HepG2 (cell line): ENCODE results near the gene ERBB4. TPM values are rescaled to one million over a fixed set of nuclear protein-coding genes. Genes with fewer than 3 reads are reported as not detected.

Source experiments
- ATF7 ChIP-seq, 2 experiments: fragments of 450-650 bp in 1 of 2; sonication (generic) in 1 of 2; formaldehyde crosslinking in 1 of 2; IDR thresholded peaks; 2 replicates each; pipeline versions ENCODE4 v1.4.0 to v1.6.1; 2016 to 2020; ENCODE audit warnings: antibody characterized with exemption in 1 of 2, mild to moderate bottlenecking in 1 of 2, missing genetic modification reagents in 1 of 2
- ESRRA ChIP-seq: sonication (generic); formaldehyde crosslinking; IDR thresholded peaks from 2 replicates; pipeline ENCODE4 v1.5.1; 2020; ENCODE audit warnings: mild to moderate bottlenecking, low read depth, missing genetic modification reagents
- polyA plus RNA-seq, 8 experiments: library from polyadenylated mRNA; depleted of rRNA in 3 of 8; stranded (reverse) in 7 of 8; unstranded in 1 of 8; fragments of >200 nt; fragmentation: Illumina TruSeq in 4 of 8; extraction: Trizol in 4 of 8; gene quantifications; 2 replicates each; pipeline versions ENCODE4 v1.2.1 to v1.2.3, GENCODE V29; 2011 to 2016; ENCODE audit warnings: low read depth in 4 of 8, missing spikeins in 1 of 8, mixed read lengths in 1 of 8; ENCODE audit not compliant: insufficient read depth in 1 of 8
- total RNA-seq, 5 experiments: library from RNA; depleted of rRNA; stranded (reverse); fragments of >200 nt; fragmentation: Illumina TruSeq; extraction: Trizol; gene quantifications; 2 replicates each; pipeline ENCODE4 v1.2.3, GENCODE V29; 2016; ENCODE audit warnings: low read depth in 1 of 5
- TF ChIP-seq, protein P1 (sequence below): IDR thresholded peaks from 2 replicates; pipeline ENCODE4 v1.4.0; 2020; ENCODE audit warnings: mild to moderate bottlenecking, missing genetic modification reagents
- TF ChIP-seq, protein P2 (sequence below): sonication (generic); formaldehyde crosslinking; IDR thresholded peaks from 2 replicates; pipeline ENCODE4 v1.4.0; 2020; ENCODE audit warnings: mild to moderate bottlenecking, missing genetic modification reagents
- TF ChIP-seq, protein P3 (sequence below): sonication (generic); formaldehyde crosslinking; IDR thresholded peaks from 2 replicates; pipeline ENCODE4 v1.8.1; 2023; ENCODE audit warnings: missing genetic modification reagents, mild to moderate bottlenecking, borderline replicate concordance
- TF ChIP-seq, protein P4 (sequence below): sonication (generic); formaldehyde crosslinking; IDR thresholded peaks from 2 replicates; pipeline ENCODE4 v1.4.0; 2020; ENCODE audit warnings: missing genetic modification reagents

The ERBB4 gene
- total and polyA plus RNA-seq, 2 of the 13 experiments (the other 11 are each of a cell fraction or from before 2014, with no cell fraction given) = not detected

DNA sequence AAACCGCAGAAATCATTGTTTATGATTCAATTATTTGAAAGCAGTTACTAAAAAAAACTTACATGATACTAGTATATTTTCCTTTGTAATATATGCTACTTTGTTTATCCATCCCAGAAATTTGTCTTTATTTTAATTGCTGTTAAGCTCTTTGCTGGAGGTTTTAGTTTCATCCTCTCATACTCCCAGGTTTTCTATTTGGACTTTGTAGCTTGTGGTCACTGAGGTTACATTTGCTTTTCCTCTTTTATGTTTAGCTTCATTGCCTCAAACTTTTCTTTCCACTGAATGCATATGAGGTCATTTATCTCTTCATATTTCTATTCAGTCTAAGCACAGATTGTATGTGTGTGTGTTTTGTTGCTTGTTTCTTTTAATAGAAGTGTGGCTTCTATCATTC is 89.9 kb downstream of the ERBB4 start (continued):
- TF ChIP-seq, protein P1, sequence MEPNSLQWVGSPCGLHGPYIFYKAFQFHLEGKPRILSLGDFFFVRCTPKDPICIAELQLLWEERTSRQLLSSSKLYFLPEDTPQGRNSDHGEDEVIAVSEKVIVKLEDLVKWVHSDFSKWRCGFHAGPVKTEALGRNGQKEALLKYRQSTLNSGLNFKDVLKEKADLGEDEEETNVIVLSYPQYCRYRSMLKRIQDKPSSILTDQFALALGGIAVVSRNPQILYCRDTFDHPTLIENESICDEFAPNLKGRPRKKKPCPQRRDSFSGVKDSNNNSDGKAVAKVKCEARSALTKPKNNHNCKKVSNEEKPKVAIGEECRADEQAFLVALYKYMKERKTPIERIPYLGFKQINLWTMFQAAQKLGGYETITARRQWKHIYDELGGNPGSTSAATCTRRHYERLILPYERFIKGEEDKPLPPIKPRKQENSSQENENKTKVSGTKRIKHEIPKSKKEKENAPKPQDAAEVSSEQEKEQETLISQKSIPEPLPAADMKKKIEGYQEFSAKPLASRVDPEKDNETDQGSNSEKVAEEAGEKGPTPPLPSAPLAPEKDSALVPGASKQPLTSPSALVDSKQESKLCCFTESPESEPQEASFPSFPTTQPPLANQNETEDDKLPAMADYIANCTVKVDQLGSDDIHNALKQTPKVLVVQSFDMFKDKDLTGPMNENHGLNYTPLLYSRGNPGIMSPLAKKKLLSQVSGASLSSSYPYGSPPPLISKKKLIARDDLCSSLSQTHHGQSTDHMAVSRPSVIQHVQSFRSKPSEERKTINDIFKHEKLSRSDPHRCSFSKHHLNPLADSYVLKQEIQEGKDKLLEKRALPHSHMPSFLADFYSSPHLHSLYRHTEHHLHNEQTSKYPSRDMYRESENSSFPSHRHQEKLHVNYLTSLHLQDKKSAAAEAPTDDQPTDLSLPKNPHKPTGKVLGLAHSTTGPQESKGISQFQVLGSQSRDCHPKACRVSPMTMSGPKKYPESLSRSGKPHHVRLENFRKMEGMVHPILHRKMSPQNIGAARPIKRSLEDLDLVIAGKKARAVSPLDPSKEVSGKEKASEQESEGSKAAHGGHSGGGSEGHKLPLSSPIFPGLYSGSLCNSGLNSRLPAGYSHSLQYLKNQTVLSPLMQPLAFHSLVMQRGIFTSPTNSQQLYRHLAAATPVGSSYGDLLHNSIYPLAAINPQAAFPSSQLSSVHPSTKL (CRISPR knock-in tag) = peak; percentile 62
- TF ChIP-seq, protein P2, sequence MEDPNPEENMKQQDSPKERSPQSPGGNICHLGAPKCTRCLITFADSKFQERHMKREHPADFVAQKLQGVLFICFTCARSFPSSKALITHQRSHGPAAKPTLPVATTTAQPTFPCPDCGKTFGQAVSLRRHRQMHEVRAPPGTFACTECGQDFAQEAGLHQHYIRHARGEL (CRISPR knock-in tag) = no peak
- TF ChIP-seq, protein P3, sequence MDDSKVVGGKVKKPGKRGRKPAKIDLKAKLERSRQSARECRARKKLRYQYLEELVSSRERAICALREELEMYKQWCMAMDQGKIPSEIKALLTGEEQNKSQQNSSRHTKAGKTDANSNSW (CRISPR knock-in tag) = no peak
- no peak for TF ChIP-seq ESRRA (CRISPR knock-in tag)
- peak; percentile 42; the same call in 1 of the 2 replicates for TF ChIP-seq ATF7 (IDR thresholded peaks at IDR 0.05)
- TF ChIP-seq ATF7 (CRISPR knock-in tag; IDR thresholded peaks at IDR 0.05) = no peak
- TF ChIP-seq, protein P4, sequence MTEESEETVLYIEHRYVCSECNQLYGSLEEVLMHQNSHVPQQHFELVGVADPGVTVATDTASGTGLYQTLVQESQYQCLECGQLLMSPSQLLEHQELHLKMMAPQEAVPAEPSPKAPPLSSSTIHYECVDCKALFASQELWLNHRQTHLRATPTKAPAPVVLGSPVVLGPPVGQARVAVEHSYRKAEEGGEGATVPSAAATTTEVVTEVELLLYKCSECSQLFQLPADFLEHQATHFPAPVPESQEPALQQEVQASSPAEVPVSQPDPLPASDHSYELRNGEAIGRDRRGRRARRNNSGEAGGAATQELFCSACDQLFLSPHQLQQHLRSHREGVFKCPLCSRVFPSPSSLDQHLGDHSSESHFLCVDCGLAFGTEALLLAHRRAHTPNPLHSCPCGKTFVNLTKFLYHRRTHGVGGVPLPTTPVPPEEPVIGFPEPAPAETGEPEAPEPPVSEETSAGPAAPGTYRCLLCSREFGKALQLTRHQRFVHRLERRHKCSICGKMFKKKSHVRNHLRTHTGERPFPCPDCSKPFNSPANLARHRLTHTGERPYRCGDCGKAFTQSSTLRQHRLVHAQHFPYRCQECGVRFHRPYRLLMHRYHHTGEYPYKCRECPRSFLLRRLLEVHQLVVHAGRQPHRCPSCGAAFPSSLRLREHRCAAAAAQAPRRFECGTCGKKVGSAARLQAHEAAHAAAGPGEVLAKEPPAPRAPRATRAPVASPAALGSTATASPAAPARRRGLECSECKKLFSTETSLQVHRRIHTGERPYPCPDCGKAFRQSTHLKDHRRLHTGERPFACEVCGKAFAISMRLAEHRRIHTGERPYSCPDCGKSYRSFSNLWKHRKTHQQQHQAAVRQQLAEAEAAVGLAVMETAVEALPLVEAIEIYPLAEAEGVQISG (CRISPR knock-in tag) = no peak
- TF ChIP-seq, all 625 proteins: peak for 20
